ENCODE results near the gene CREB3L1.

CREB3L1 gene

GRCh38 chr11:46327829-46328228, 50.4 kb downstream of the CREB3L1 start:
- no peaks in the 10 kb centered on the region for H3K4me1 ChIP-seq (ENCODE audit: low read depth, poor library complexity, severe bottlenecking)
- no peak overlapping the region for H3K4me2 ChIP-seq
- H2AFZ ChIP-seq (ENCODE audit: low read depth), result no peak overlapping the region
- no peaks in the 10 kb centered on the region for H3K79me2 ChIP-seq (ENCODE audit: insufficient read depth, low read depth)
- H3K4me3 ChIP-seq (IDR thresholded peaks at IDR 0.05; ENCODE audit: insufficient read depth, low read depth, low read length), result no peak overlapping the region
- H3K36me3 ChIP-seq (ENCODE audit: insufficient read depth), result no peaks in the 10 kb centered on the region
- peaks cover 37% of the 10 kb centered on the region; the same call in 1 of the 2 replicates for H3K27me3 ChIP-seq (ENCODE audit: insufficient read depth, low read depth)
- TF ChIP-seq, protein P1, sequence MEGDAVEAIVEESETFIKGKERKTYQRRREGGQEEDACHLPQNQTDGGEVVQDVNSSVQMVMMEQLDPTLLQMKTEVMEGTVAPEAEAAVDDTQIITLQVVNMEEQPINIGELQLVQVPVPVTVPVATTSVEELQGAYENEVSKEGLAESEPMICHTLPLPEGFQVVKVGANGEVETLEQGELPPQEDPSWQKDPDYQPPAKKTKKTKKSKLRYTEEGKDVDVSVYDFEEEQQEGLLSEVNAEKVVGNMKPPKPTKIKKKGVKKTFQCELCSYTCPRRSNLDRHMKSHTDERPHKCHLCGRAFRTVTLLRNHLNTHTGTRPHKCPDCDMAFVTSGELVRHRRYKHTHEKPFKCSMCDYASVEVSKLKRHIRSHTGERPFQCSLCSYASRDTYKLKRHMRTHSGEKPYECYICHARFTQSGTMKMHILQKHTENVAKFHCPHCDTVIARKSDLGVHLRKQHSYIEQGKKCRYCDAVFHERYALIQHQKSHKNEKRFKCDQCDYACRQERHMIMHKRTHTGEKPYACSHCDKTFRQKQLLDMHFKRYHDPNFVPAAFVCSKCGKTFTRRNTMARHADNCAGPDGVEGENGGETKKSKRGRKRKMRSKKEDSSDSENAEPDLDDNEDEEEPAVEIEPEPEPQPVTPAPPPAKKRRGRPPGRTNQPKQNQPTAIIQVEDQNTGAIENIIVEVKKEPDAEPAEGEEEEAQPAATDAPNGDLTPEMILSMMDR (conservative IDR thresholded peaks at IDR 0.05; ENCODE audit: low read depth, low read length), result no peak
- no peaks in the 10 kb centered on the region for H4K20me1 ChIP-seq (ENCODE audit: insufficient read depth)
- no peak overlapping the region for H3K9ac ChIP-seq
- H3K27ac ChIP-seq, result no peak overlapping the region

DNA sequence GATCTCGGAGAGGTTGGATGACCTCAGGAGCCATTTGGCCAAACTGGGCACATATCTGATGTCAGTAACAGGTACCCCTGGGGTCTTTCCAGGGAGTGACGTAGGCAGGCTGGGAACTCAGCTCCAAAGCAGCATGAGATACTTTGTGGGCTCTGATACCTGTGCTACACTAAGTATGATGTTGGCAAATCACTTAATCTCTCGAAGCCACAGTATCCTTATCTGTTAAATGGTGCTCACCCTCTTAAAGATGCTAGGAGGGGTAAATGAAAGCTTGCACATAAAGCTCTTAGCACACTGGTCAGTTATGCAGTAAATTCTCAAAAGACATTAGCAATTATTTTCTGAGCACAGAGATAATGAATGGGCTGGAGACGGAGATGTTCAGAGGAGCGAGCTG, 52.7 kb downstream of the CREB3L1 start:
- Histone ChIP-seq H3K79me2 (ENCODE audit: insufficient read depth, low read depth) (no peaks in the 10 kb centered on the region), H4K20me1 (ENCODE audit: insufficient read depth) (no peaks in the 10 kb centered on the region), H3K4me1 (ENCODE audit: low read depth, poor library complexity, severe bottlenecking) (no peaks in the 10 kb centered on the region), H3K9ac (no peak overlapping the region), H3K36me3 (ENCODE audit: insufficient read depth) (no peaks in the 10 kb centered on the region), H3K27ac (no peak overlapping the region), H3K4me3 (IDR thresholded peaks at IDR 0.05; ENCODE audit: insufficient read depth, low read depth, low read length) (no peak overlapping the region), H3K4me2 (no peak overlapping the region), H3K27me3 (ENCODE audit: insufficient read depth, low read depth) (peaks cover 49% of the 10 kb centered on the region; the same call in 1 of the 2 replicates), H2AFZ (ENCODE audit: low read depth) (no peak overlapping the region)
- TF ChIP-seq, protein P1 (conservative IDR thresholded peaks at IDR 0.05; ENCODE audit: low read depth, low read length), result no peak

DNA sequence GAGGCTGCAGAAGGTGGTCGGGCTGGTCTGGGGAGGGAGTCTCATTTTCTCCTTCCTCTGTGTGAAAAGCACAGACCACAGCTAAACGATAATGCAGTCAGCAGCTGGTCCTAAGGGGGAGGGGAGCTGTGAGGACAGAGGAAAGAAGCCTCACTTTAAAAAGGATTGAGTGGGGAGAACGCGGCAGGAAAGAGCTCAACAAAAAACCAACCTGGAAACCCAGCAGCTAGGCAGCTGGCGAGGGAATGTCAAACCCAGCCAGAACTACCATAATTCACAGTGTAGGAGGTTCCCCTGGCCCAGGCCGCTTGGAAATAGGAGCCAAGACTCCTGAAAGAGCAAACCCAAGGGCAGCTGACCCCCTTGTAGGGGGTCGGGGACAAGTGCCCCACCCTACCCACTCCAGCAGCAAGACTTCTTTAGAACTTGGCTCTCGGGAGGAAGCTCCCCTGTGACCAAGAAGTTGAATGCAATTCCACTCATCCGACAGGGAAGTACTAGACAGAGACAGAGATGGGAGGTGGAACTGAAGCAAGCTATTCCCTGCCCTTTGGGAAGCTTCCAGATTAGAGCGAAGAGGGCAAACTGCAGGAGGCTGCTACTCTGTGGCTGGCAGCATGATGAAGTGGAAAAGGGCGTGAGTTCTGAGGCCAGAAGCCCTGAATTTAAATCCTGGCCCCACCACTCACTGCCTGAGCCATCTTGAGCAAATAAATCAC, 53.3 kb downstream of the CREB3L1 start:
- Histone ChIP-seq H2AFZ (ENCODE audit: low read depth) (no peak overlapping the region), H3K36me3 (ENCODE audit: insufficient read depth) (no peaks in the 10 kb centered on the region), H3K27me3 (ENCODE audit: insufficient read depth, low read depth) (peaks cover 49% of the 10 kb centered on the region; the same call in 1 of the 2 replicates), H3K4me1 (ENCODE audit: low read depth, poor library complexity, severe bottlenecking) (no peaks in the 10 kb centered on the region), H3K27ac (no peak overlapping the region), H3K9ac (no peak overlapping the region), H3K4me2 (no peak overlapping the region), H3K79me2 (ENCODE audit: insufficient read depth, low read depth) (no peaks in the 10 kb centered on the region), H4K20me1 (ENCODE audit: insufficient read depth) (no peaks in the 10 kb centered on the region), H3K4me3 (IDR thresholded peaks at IDR 0.05; ENCODE audit: insufficient read depth, low read depth, low read length) (no peak overlapping the region)
- TF ChIP-seq, protein P1 (conservative IDR thresholded peaks at IDR 0.05; ENCODE audit: low read depth, low read length), result no peak

DNA sequence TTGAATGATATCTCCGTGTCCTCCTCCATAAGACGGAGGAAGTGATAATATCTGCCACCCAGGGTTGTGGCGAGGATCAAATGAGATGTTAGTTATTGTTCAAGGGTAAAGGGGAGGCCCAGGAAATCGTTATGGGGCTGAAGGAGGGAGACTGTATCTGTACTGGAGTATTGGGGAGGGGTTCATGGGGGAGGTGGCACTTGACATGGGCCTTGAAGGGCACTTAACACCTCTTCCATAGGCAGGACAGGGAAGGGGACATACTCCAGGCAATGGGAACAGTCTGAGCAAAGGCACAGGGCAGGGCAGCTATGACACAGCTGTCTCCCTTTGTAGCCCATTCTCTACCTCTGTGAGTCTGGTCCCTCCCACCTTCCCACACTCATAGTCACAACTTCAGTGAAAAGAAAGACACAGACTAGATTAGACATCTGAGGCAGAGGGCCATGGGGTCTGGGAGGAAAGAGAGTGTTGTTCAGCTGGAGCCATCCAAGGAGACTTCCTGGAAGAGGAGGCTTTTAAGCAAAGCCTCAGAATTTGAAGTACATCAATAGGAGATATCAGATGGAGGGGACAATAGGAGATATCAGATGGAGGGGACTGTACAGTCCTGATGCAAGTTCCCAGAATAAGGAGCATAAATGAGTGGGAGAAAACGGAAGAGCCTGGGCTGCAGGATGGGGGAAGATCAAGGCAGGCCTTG, 54.0 kb downstream of the CREB3L1 start:
- Histone ChIP-seq H3K4me3 (IDR thresholded peaks at IDR 0.05; ENCODE audit: insufficient read depth, low read depth, low read length) (no peak overlapping the region), H3K4me1 (ENCODE audit: low read depth, poor library complexity, severe bottlenecking) (no peaks in the 10 kb centered on the region), H3K79me2 (ENCODE audit: insufficient read depth, low read depth) (no peaks in the 10 kb centered on the region), H3K36me3 (ENCODE audit: insufficient read depth) (no peaks in the 10 kb centered on the region), H3K4me2 (no peak overlapping the region), H3K27me3 (ENCODE audit: insufficient read depth, low read depth) (peaks cover 49% of the 10 kb centered on the region; the same call in 1 of the 2 replicates), H3K27ac (no peak overlapping the region), H3K9ac (no peak overlapping the region), H4K20me1 (ENCODE audit: insufficient read depth) (no peaks in the 10 kb centered on the region), H2AFZ (ENCODE audit: low read depth) (no peak overlapping the region)
- TF ChIP-seq, protein P1 (conservative IDR thresholded peaks at IDR 0.05; ENCODE audit: low read depth, low read length), result no peak

Data from KMS-11 (cell line).